HG03378 (cell line): ENCODE data around the gene PTPRN.

ENCODE experiments used
- ATAC-seq: cut with Tn5 transposase; IDR thresholded peaks from one replicate; pipeline ENCODE4 v1.9.1; 2021; ENCODE audit warnings: mild to moderate bottlenecking, moderate library complexity; ENCODE audit not compliant: unreplicated experiment

The PTPRN gene

GRCh38 chr2:219246559-219246958 lies 62.6 kb downstream of the PTPRN start:
- no peak for ATAC-seq

GRCh38 chr2:219245899-219246230 lies 63.3 kb downstream of the PTPRN start:
- ATAC-seq = no peak

- peak; percentile 65 for ATAC-seq
These were observed 63.9 kb downstream of the PTPRN start, which contains the start of the genes GLB1L and STK16 for GRCh38 chr2:219245148-219245898. Gene GLB1L, minus strand, starts transcription at chr2:219245444. Its CDS starts 1,871 bp downstream, at chr2:219243573. Gene STK16, plus strand, starts transcription at chr2:219245479. Its CDS starts 521 bp downstream, at chr2:219246000.

- no peak for ATAC-seq
These were observed 64.4 kb downstream of the PTPRN start for GRCh38 chr2:219244789-219245147.

GRCh38 chr2:219243291-219243761 lies 65.9 kb downstream of the PTPRN start:
- no peak for ATAC-seq
